ENCODE results near the gene SCYGR7.
A peak's percentile ranks its signal among the peaks of the same experiment; 100 is the strongest.

The SCYGR7 gene

GRCh38 chr2:227767830-227768229 is 39.7 kb downstream of the SCYGR7 start:
- Histone ChIP-seq H4K20me1 (ENCODE audit: insufficient read depth) (no peaks in the 10 kb centered on the region), H2AFZ (ENCODE audit: low read depth) (no peak overlapping the region), H3K36me3 (ENCODE audit: insufficient read depth) (no peaks in the 10 kb centered on the region), H3K9ac (no peak overlapping the region), H3K27me3 (ENCODE audit: insufficient read depth, low read depth) (no peaks in the 10 kb centered on the region), H3K4me2 (no peak overlapping the region), H3K79me2 (ENCODE audit: insufficient read depth, low read depth) (no peaks in the 10 kb centered on the region), H3K4me3 (IDR thresholded peaks at IDR 0.05; ENCODE audit: insufficient read depth, low read depth, low read length) (no peak overlapping the region), H3K4me1 (ENCODE audit: low read depth, poor library complexity, severe bottlenecking) (no peaks in the 10 kb centered on the region), H3K27ac (no peak overlapping the region)
- TF ChIP-seq CTCF (conservative IDR thresholded peaks at IDR 0.05; ENCODE audit: low read depth, low read length) = no peak

GRCh38 chr2:227772197-227772661 is 44.1 kb downstream of the SCYGR7 start:
- TF ChIP-seq CTCF (conservative IDR thresholded peaks at IDR 0.05; ENCODE audit: low read depth, low read length) = no peak
- H3K9ac ChIP-seq = no peak overlapping the region
- H3K79me2 ChIP-seq (ENCODE audit: insufficient read depth, low read depth) = no peaks in the 10 kb centered on the region
- H2AFZ ChIP-seq (ENCODE audit: low read depth) = no peak overlapping the region
- no peaks in the 10 kb centered on the region for H3K36me3 ChIP-seq (ENCODE audit: insufficient read depth)
- H3K4me1 ChIP-seq (ENCODE audit: low read depth, poor library complexity, severe bottlenecking) = no peaks in the 10 kb centered on the region
- no peak overlapping the region for H3K4me2 ChIP-seq
- H3K4me3 ChIP-seq (IDR thresholded peaks at IDR 0.05; ENCODE audit: insufficient read depth, low read depth, low read length) = no peak overlapping the region
- no peaks in the 10 kb centered on the region for H3K27me3 ChIP-seq (ENCODE audit: insufficient read depth, low read depth)
- H4K20me1 ChIP-seq (ENCODE audit: insufficient read depth) = no peaks in the 10 kb centered on the region
- no peak overlapping the region for H3K27ac ChIP-seq

- Histone ChIP-seq H3K4me2 (no peak overlapping the region), H4K20me1 (ENCODE audit: insufficient read depth) (no peaks in the 10 kb centered on the region), H3K9ac (no peak overlapping the region), H3K27me3 (ENCODE audit: insufficient read depth, low read depth) (no peaks in the 10 kb centered on the region), H3K4me1 (ENCODE audit: low read depth, poor library complexity, severe bottlenecking) (no peaks in the 10 kb centered on the region), H3K27ac (no peak overlapping the region), H3K36me3 (ENCODE audit: insufficient read depth) (no peaks in the 10 kb centered on the region), H3K79me2 (ENCODE audit: insufficient read depth, low read depth) (no peaks in the 10 kb centered on the region), H2AFZ (ENCODE audit: low read depth) (no peak overlapping the region), H3K4me3 (IDR thresholded peaks at IDR 0.05; ENCODE audit: insufficient read depth, low read depth, low read length) (no peak overlapping the region)
- TF ChIP-seq CTCF (conservative IDR thresholded peaks at IDR 0.05; ENCODE audit: low read depth, low read length) = no peak
Measured at GRCh38 chr2:227772932-227773331, 44.8 kb downstream of the SCYGR7 start.

GRCh38 chr2:227774011-227774624 is 46.0 kb downstream of the SCYGR7 start:
- 0 out of 2 replicates have a peak, but pooled peaks have one; percentile 19 for TF ChIP-seq CTCF (conservative IDR thresholded peaks at IDR 0.05; ENCODE audit: low read depth, low read length)
- Histone ChIP-seq H2AFZ (ENCODE audit: low read depth) (no peak overlapping the region), H3K4me3 (IDR thresholded peaks at IDR 0.05; ENCODE audit: insufficient read depth, low read depth, low read length) (no peak overlapping the region), H3K4me2 (no peak overlapping the region), H3K27ac (no peak overlapping the region), H4K20me1 (ENCODE audit: insufficient read depth) (no peaks in the 10 kb centered on the region), H3K9ac (no peak overlapping the region), H3K4me1 (ENCODE audit: low read depth, poor library complexity, severe bottlenecking) (no peaks in the 10 kb centered on the region), H3K27me3 (ENCODE audit: insufficient read depth, low read depth) (no peaks in the 10 kb centered on the region), H3K79me2 (ENCODE audit: insufficient read depth, low read depth) (no peaks in the 10 kb centered on the region), H3K36me3 (ENCODE audit: insufficient read depth) (no peaks in the 10 kb centered on the region)

All from KMS-11 (cell line).